Osteoblast (primary cell): ENCODE measurements around the gene ADTRP. TPM values are rescaled to one million over a fixed set of nuclear protein-coding genes. Genes with fewer than 3 reads are reported as not detected.

Experiments used
- DNase-seq: peaks from one replicate; pipeline ENCODE4 v3.0.0; 2011; ENCODE audit warnings: low spot score, mixed read lengths; ENCODE audit not compliant: insufficient read length; ENCODE audit errors: missing footprints
- H2AFZ ChIP-seq: 2 replicates; pipeline ENCODE4 v1.6.0; 2011; ENCODE audit warnings: mild to moderate bottlenecking, low read length
- H3K27ac ChIP-seq: 2 replicates; pipeline ENCODE4 v1.5.1; 2011; ENCODE audit warnings: mild to moderate bottlenecking, low read depth, low read length, moderate library complexity
- H3K27me3 ChIP-seq: 2 replicates; pipeline ENCODE4 v1.6.0; 2012; ENCODE audit warnings: mild to moderate bottlenecking, control low read depth, inconsistent platforms, low read length, moderate library complexity; ENCODE audit not compliant: insufficient read depth
- H3K36me3 ChIP-seq: 2 replicates; pipeline ENCODE4 v1.5.1; 2011; ENCODE audit warnings: mild to moderate bottlenecking, low read length, control low read depth, moderate library complexity; ENCODE audit not compliant: insufficient read depth
- H3K4me1 ChIP-seq: 2 replicates; pipeline ENCODE4 v1.5.1; 2011; ENCODE audit warnings: mild to moderate bottlenecking, low read length, control low read depth, moderate library complexity; ENCODE audit not compliant: insufficient read depth
- H3K4me2 ChIP-seq: 2 replicates; pipeline ENCODE4 v1.6.0; 2011; ENCODE audit warnings: mild to moderate bottlenecking, low read length; ENCODE audit not compliant: insufficient read depth
- H3K4me3 ChIP-seq: fragments of 200-600 bp; sonication (generic); 3 replicates; pipeline ENCODE4 v1.5.1; 2012; ENCODE audit warnings: mild to moderate bottlenecking, low read length, inconsistent platforms; ENCODE audit not compliant: insufficient read depth
- H3K79me2 ChIP-seq: 2 replicates; pipeline ENCODE4 v1.6.0; 2012; ENCODE audit warnings: mild to moderate bottlenecking, low read length, control low read depth, inconsistent platforms; ENCODE audit not compliant: insufficient read depth
- H3K9me3 ChIP-seq: 2 replicates; pipeline ENCODE4 v1.5.1; 2011; ENCODE audit warnings: low read depth, low read length, control low read depth
- H4K20me1 ChIP-seq: 2 replicates; pipeline ENCODE4 v1.6.0; 2012; ENCODE audit warnings: mild to moderate bottlenecking, low read length, control low read depth; ENCODE audit not compliant: insufficient read depth
- total RNA-seq: library from RNA; depleted of rRNA; stranded (reverse); fragments of >200 nt; gene quantifications from 2 replicates; pipeline ENCODE4 v1.2.3, GENCODE V29; 2012
- TF ChIP-seq, protein P1 (sequence below): IDR thresholded peaks from 2 replicates; pipeline ENCODE4 v1.5.1; 2011; ENCODE audit warnings: mild to moderate bottlenecking, low read depth, low read length, moderate library complexity; ENCODE audit errors: extremely low read depth

Gene ADTRP
- total RNA-seq, 1 donor = 0.72 TPM

DNA sequence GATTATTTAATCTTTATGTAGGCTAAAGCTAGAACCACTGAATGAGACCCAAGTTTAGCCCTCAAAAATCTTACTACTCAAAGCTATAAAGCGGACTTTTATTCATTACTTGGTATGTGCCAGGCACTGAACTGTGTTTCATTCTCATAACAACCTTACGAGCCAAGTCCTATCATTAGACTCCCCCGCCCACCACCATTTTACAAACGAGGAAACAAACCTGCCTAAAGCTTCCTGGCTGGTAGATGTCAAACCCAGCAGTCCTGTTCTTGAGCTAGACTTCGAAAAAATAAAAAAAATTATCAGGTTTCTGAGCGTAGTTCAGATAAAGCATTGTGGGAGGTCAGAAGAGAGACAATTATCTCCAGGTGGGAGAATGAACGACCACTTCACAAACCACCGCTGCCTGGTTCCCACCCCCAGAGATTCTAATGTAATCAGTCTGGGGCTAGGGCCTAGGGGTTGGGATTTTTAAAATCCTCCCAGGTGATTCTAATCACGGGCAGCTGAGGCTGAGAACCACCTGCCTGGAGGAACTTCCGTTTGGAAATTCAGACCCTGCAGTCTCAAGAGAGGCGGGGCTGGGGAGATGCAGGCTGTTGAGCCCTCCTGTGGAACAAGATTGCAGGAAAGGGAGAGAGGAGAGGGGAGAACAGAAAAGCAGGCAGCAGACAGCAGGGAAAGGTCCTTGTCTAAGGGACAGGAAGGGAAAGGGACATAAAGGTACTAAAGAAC lies 8.6 kb downstream of the ADTRP start:
- H3K79me2 ChIP-seq = no peaks in the 10 kb centered on the region
- no peaks in the 10 kb centered on the region for H3K36me3 ChIP-seq
- peak overlapping the region; percentile 39 for H2AFZ ChIP-seq
- TF ChIP-seq, protein P1, sequence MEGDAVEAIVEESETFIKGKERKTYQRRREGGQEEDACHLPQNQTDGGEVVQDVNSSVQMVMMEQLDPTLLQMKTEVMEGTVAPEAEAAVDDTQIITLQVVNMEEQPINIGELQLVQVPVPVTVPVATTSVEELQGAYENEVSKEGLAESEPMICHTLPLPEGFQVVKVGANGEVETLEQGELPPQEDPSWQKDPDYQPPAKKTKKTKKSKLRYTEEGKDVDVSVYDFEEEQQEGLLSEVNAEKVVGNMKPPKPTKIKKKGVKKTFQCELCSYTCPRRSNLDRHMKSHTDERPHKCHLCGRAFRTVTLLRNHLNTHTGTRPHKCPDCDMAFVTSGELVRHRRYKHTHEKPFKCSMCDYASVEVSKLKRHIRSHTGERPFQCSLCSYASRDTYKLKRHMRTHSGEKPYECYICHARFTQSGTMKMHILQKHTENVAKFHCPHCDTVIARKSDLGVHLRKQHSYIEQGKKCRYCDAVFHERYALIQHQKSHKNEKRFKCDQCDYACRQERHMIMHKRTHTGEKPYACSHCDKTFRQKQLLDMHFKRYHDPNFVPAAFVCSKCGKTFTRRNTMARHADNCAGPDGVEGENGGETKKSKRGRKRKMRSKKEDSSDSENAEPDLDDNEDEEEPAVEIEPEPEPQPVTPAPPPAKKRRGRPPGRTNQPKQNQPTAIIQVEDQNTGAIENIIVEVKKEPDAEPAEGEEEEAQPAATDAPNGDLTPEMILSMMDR = no peak
- no peaks in the 10 kb centered on the region for H3K27me3 ChIP-seq
- no peak for DNase-seq
- peak overlapping the region; percentile 95 for H3K27ac ChIP-seq
- H3K4me1 ChIP-seq = peaks cover 66% of the 10 kb centered on the region
- H3K4me2 ChIP-seq = peak overlapping the region; percentile 58
- H3K4me3 ChIP-seq = no peak overlapping the region
- no peaks in the 10 kb centered on the region for H3K9me3 ChIP-seq
- H4K20me1 ChIP-seq = no peaks in the 10 kb centered on the region

DNA sequence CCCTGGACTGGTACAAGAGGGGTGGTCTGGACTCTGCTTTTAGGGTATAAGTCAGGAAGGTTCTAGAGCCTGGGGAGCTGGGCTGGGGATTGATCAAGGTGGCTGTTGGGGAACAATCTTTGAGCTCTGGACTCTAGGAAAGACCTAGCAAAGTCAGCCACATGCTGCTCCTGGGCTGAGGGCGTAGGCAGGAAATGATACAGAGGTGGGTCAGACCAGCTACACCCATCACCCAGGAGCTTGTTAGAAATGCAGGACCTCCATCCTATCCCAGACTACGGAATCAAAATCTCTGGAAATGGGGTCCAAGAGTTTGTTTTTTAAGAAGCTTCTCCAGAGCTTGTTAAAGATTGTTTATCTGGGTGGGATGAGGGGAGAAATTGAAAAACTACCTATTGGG lies 9.4 kb downstream of the ADTRP start:
- H3K4me1 ChIP-seq = peaks cover 66% of the 10 kb centered on the region
- no peaks in the 10 kb centered on the region for H3K27me3 ChIP-seq
- no peak overlapping the region for H3K4me3 ChIP-seq
- TF ChIP-seq, protein P1 = no peak
- H3K79me2 ChIP-seq = no peaks in the 10 kb centered on the region
- H3K4me2 ChIP-seq = no peak overlapping the region
- H3K27ac ChIP-seq = peak overlapping the region; percentile 95
- no peaks in the 10 kb centered on the region for H3K9me3 ChIP-seq
- H2AFZ ChIP-seq = no peak overlapping the region
- DNase-seq = no peak
- no peaks in the 10 kb centered on the region for H4K20me1 ChIP-seq
- H3K36me3 ChIP-seq = no peaks in the 10 kb centered on the region

DNA sequence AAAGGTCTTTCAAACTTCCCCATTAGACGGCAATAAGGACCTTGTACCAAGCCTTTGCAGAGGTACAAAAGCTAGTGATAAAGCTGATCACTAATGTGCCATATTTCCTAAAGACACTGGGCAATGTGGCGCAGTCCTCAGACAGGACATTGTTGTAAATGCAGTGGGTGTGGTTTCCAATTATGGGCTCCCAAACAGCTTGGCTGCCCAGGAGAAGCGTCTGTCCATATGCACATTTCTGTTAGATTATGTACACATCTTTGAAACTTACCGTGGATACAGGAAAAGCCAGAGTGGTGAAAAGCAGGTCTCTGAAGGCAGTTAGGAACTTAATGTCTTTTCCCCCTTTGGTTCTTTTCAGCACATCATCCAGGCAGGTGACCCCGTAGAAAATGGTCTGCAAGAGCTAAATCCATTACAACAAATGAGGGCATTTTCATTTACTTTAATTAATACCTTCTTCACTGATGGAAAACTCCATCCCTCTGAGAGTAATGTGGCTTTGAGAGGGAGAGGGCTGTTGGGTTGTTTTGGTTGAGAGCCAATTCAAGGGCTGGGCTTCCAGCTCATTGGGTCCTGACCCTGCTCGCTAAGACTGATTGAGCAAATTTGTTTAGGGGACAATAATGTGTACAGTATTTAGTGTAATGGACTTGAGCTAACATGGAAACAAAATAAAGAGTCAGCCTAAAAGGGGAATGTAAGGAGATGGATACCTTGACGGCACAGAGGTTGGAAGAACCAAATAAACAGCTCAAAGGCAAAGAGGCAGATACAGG lies 10.4 kb downstream of the ADTRP start:
- DNase-seq = no peak
- H3K79me2 ChIP-seq = no peaks in the 10 kb centered on the region
- no peak overlapping the region for H3K4me3 ChIP-seq
- no peaks in the 10 kb centered on the region for H3K9me3 ChIP-seq
- H3K36me3 ChIP-seq = no peaks in the 10 kb centered on the region
- no peaks in the 10 kb centered on the region for H3K27me3 ChIP-seq
- no peaks in the 10 kb centered on the region for H4K20me1 ChIP-seq
- peaks cover 66% of the 10 kb centered on the region for H3K4me1 ChIP-seq
- no peak overlapping the region for H2AFZ ChIP-seq
- no peak overlapping the region for H3K4me2 ChIP-seq
- H3K27ac ChIP-seq = peak overlapping the region; percentile 95
- TF ChIP-seq, protein P1 = no peak

DNA sequence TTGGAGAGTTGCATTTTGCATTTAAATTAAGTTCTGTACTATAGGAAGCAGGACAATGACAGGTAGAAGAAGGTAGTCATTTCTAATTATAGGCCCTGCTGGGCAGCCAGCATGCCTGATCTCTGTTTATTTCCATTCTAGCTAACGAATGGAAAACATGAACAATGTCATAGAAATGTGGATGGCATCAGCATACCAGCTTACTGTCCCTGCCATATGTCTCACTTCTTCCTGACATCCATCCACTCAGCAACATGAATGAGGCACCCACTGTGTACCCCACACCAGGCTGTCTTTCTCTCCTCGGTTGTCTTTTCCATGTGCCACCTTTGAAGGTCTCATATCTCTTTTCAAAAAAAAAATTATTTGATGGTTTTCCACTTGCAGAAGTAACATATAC lies 11.1 kb downstream of the ADTRP start:
- no peaks in the 10 kb centered on the region for H4K20me1 ChIP-seq
- H3K27me3 ChIP-seq = no peaks in the 10 kb centered on the region
- TF ChIP-seq, protein P1 = no peak
- H3K9me3 ChIP-seq = no peaks in the 10 kb centered on the region
- H3K36me3 ChIP-seq = no peaks in the 10 kb centered on the region
- peak overlapping the region; percentile 93 for H3K27ac ChIP-seq
- DNase-seq = no peak
- no peak overlapping the region for H3K4me2 ChIP-seq
- H3K4me1 ChIP-seq = peaks cover 62% of the 10 kb centered on the region
- no peaks in the 10 kb centered on the region for H3K79me2 ChIP-seq
- H3K4me3 ChIP-seq = no peak overlapping the region
- H2AFZ ChIP-seq = no peak overlapping the region
